Stimulated activated CD4-positive, alpha-beta T cell treated with anti-CD3 and anti-CD28 coated beads, Interleukin-15, amount 100 ng/mL, for 48 hours (primary cell): Measurements from ENCODE around the gene C1orf115.
"Not testable (repeated sequence)": the region's sequence is repeated elsewhere in the genome, so short reads cannot be mapped to it uniquely, and the experiment has no call there.

Experiments
- DNase-seq, 2 donors: peaks; one replicate each; pipeline ENCODE4 v3.0.0-alpha.2; 2020; ENCODE audit warnings: low read depth in 2 of 2

C1orf115 gene

DNA sequence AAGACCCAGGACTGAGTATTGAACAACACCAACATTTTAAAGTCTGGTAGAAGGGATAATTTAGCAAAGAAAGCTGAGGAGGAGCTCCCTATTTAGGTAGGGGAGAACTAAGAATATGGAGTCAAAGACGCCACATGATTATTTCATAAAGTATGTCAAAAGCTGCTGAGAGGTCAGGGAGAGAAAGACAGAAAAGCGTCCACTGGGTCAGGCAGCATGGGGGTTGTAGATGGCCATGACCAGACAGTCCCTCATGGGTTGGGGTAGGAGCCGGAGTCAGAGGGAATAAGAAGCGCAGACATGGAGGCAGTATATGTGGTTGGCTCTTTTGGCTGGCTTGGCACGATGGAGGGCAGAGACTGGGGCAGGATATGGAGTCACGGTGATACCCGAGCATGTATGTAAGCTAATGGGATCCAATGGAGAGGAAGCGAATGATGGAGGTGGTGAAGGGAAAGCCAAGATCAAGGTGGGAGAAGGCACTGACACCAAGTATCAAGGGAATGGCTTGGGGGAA lies 4.8 kb downstream of the C1orf115 start:
- no peak for DNase-seq

DNA sequence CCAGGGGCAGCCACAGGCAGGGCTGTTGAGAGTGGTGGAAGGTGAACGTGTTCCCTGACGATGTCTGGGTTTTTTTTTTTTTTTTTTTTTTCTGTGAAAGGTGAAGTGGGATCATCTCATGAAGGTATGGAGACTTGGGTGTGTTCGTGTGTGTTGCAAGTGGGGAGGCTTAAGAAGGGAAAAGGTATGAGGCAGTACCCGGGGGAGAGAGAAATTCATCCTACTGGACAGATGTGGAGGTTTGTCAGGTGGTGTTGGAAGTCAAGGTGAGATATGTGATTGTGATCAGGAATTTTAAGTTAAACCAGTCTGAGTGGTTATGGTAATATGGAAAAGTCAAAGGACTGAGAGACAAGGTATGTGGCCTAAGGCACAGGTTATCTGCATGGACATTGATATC lies 5.3 kb downstream of the C1orf115 start:
- no peak for DNase-seq

DNA sequence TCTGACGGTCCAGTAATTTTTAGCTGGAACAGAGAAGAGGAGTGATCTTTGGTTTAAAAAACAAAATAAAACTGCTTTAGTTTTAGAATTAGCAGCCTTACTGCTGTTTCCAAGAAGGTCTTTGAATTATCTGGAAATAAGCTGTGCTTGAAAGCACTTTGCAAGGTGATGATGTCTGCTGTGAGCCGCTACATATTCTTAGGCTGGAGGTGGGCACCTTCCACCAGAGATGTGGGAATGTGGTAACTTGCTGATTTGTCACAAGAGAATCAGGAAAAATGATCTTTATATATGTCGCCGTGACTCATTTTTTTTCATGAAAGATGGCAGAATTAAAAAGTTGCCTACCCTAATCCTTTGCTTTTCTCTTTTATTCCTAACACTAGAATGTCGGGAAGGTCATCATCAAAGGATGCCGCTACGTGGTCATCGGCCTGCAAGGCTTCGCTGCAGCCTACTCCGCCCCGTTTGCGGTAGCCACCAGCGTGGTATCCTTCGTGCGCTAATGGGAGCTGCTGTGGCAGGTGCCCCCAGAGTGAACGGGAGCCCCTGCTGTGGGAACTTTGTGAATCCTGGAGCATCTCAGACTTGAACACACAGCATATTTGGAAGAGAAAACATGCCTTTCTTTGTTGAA lies 6.2 kb downstream of the C1orf115 start:
- DNase-seq = no peak

DNA sequence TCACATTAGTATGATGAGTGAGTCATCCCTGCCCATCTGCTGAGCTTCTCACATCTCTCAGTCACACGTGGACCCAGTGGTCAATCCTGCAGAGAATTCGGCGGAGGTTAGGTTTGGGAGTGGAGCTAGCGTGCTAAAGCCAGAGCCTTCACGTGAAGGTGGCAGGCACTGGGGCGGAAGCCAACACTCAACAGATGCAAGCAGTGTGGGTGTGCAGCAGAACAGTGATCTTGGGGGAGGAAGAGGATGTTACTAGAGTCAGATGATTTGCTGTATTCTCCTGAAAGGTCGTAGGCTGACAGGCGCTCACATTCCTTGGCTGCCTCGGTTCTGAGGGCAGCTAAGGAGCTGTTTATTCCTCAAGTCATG lies 6.7 kb downstream of the C1orf115 start:
- DNase-seq = no peak

- DNase-seq = no peak
Measured at GRCh38 chr1:220697326-220697725, 7.2 kb downstream of the C1orf115 start.

DNA sequence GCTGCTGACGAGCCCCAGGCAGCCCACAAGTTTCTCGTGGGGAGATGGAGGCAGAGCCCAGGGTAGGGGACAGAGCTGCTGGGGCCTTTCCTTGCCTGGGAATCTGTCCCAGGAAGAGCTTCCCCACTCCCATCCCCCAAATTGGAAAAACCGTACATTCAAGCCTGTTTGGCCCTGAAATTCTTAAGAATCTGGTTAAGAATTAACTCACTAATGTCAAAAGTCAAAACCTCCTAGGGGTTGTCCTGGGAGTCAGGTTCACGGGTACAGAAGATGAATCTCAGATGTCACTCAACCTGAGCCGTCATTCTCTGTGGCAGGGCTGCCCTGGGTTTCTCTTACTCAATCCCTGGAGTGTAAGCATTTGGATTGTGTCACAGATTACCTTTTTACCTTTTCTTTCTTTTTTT lies 8.4 kb downstream of the C1orf115 start:
- no peak for DNase-seq

GRCh38 chr1:220699044-220699443 lies 8.9 kb downstream of the C1orf115 start:
- no peak for DNase-seq

DNA sequence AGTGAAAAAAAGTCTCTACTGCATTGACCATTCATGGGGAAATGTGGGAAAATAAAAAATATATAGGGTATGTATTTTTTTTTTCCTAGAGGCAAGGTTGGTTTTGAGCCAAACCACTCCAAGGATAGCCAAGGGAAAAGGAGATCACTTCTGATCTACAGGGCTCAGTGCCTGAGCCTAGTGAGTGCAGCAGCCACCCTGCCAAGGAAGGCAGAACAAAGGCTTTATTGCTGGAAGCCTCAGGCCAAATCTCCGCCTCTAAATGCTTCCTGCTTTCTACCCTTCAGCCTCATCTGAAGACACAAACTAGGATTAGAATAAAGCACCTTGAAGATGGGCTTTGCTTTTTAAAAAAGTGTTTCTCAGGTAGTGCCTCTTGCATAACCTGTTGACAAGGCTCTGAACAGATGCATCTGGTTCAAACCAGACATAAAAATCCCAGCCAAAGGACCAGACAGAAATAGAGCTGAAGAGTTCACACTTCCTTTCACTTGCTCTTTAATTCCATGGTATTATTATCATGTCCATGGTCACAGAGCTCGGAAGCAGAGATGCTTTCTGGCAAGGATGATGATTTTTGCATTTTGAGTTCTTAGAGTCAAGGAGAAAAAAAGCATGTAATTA lies 10.5 kb downstream of the C1orf115 start:
- DNase-seq = no peak

DNA sequence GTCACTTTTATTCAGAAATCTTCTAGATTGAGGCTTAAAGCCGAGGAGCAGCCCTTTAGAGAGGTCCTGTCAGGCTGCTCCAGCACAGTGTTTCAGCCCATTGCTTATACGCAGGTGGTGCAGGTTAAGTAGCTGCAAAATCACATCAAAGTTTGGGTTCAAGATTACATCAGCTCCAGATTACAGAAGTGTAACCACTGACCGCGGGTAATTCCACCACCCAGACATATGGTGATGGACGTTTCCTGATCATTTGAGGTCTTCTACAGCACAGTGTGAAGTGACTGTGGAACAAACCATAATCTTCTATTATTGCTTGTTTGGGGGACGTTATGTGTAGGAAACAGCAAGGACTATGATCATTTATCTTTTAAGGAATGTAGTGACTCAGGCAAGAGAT lies 11.8 kb downstream of the C1orf115 start:
- DNase-seq = no peak

- DNase-seq = no peak
Measured at GRCh38 chr1:220702733-220703270, 12.6 kb downstream of the C1orf115 start.

GRCh38 chr1:220703305-220703704 lies 13.1 kb downstream of the C1orf115 start:
- DNase-seq = no peak

DNA sequence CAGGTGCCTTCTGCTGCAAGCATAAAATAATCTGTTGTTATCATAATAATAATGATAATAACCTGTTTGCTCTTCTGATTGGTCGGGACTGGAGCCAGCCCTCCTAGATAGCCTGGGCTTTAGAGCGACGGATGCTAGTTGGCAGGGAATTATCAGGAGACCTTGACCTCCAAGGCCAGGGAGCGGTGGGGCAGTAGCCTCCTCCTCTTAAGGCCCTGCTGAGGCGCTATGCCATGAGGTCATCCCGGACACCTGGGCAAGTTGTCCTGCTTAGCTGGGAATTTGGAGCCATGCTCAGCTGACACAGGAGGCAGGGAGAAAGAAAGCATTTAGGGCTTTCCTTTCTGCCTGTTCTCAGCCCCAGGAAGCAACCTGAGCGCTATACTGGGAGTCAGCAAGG lies 15.6 kb downstream of the C1orf115 start:
- DNase-seq = no peak

GRCh38 chr1:220706480-220706879 lies 16.3 kb downstream of the C1orf115 start:
- DNase-seq = no peak

DNA sequence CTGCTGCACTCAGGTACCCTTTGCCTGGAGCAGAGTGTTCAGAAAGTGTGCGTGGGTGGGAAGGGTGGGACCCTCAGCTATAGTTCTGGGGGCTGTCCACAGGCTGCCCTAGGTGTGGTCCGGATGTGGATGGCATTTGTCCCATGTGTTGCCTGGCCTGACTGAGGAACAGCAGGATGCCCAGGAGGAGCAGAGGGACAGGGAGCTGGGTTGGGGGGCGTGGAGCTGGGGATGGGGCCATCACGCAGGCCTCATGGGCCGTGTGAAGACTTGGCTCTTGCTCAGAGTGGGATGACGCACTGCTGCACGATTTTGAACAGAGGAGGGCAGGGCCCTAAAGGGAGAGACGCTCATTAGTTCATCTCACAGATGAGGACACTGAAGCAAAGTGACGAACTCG lies 17.0 kb downstream of the C1orf115 start:
- DNase-seq = no peak

- DNase-seq = no peak
Measured at GRCh38 chr1:220708244-220708643, 18.1 kb downstream of the C1orf115 start.

DNA sequence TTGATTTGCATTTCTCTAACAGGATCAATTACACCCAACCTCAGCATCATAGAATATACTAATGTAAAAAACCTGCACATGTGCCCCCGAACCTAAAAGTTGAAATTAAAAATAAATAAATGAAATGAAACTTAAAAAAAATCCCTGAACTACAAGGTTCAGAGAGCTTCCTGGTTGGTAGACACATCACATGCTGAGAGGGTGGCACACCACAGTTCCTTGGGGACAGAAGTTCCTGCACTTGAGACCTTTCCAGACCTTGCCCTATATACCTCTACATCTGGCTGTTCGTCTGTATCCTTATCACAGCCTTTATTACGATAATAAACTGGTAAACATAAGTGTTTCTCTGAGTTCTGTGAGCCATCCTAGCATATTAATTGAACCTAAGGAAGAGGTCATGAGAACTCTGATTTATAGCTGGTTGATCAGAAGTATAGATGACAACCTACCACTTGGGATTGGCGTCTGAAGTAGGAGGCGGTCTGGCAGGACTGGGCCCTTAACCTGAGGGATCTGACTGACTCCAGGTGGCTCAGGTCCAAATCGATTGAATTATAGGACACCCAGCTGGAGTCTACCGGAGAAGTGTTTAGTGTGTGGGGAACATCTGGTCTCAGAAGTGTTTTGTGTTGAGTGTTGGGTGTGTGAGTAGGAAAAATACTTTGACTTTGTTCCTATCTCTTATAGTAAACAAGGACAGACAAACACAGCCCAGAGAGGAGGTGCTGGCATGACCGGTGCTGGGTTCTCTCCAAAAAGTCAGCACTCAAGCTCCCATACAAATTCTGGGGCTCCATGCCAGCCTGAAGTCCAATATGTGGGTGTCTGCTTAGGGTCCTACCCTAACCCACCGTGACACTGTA lies 19.0 kb downstream of the C1orf115 start:
- DNase-seq = no peak

GRCh38 chr1:220710333-220710732 lies 20.2 kb downstream of the C1orf115 start:
- no peak for DNase-seq

- DNase-seq = no peak
Measured at GRCh38 chr1:220711056-220711809, 21.1 kb downstream of the C1orf115 start.

- not testable (repeated sequence) for DNase-seq
Measured at GRCh38 chr1:220715986-220716385, 25.8 kb downstream of the C1orf115 start.

- no peak for DNase-seq
Measured at GRCh38 chr1:220717800-220718640, 27.9 kb downstream of the C1orf115 start.

GRCh38 chr1:220721266-220721665 lies 31.1 kb downstream of the C1orf115 start:
- DNase-seq = not testable (repeated sequence)
